WTC11 (cell line): Measurements from ENCODE around the gene MNT. TPM values are rescaled to one million over a fixed set of nuclear protein-coding genes. Genes with fewer than 3 reads are reported as not detected.

Source experiments
- ATAC-seq: fragments of 200-7000 bp; cut with Tn5 transposase; 2 replicates; pipeline ENCODE4 v1.10.0; 2021; ENCODE audit warnings: mild to moderate bottlenecking, moderate library complexity
- CTCF ChIA-PET: fragments of 300-600 bp; sonication (Branson Sonifier 250); formaldehyde crosslinking; loops from one replicate; lab custom pipeline; 2021; ENCODE audit warnings: antibody characterized with exemption; lab: Charles Lee
- POLR2A ChIA-PET: fragments of 350-600 bp; sonication (Branson Sonifier 250); formaldehyde crosslinking; loops from one replicate; lab custom pipeline; 2021; ENCODE audit warnings: antibody characterized with exemption; lab: Charles Lee
- DNase-seq: peaks from one replicate; pipeline ENCODE4 v3.0.0; 2021; ENCODE audit warnings: low spot score
- H3K27ac Mint-ChIP-seq: 2 replicates; pipeline ENCODE4 v1.8.0; 2021; ENCODE audit warnings: mixed read lengths
- H3K27me3 Mint-ChIP-seq: 2 replicates; pipeline ENCODE4 v1.8.0; 2021; ENCODE audit warnings: low read depth, mild to moderate bottlenecking, moderate library complexity, mixed read lengths
- H3K36me3 Mint-ChIP-seq: 2 replicates; pipeline ENCODE4 v1.8.0; 2021; ENCODE audit warnings: mixed read lengths
- H3K4me1 Mint-ChIP-seq: 2 replicates; pipeline ENCODE4 v1.8.0; 2022; ENCODE audit warnings: mixed read lengths
- H3K4me3 Mint-ChIP-seq: 2 replicates; pipeline ENCODE4 v1.8.0; 2021; ENCODE audit warnings: mild to moderate bottlenecking, moderate library complexity, mixed read lengths
- H3K9me3 Mint-ChIP-seq: 2 replicates; pipeline ENCODE4 v1.8.0; 2021; ENCODE audit warnings: mixed read lengths
- ARID4B ChIP-seq: sonication (generic); formaldehyde crosslinking; IDR thresholded peaks from 2 replicates; pipeline ENCODE4 v1.8.0; 2023; ENCODE audit warnings: missing genetic modification reagents, mild to moderate bottlenecking, borderline replicate concordance
- CTCF ChIP-seq: fragments of 200-600 bp; IDR thresholded peaks from 2 replicates; pipeline ENCODE4 v1.8.0; 2022; ENCODE audit warnings: antibody characterized with exemption
- E2F4 ChIP-seq: sonication (generic); formaldehyde crosslinking; IDR thresholded peaks from 2 replicates; pipeline ENCODE4 v1.8.1; 2022; ENCODE audit warnings: low read depth, mild to moderate bottlenecking, moderate library complexity, missing genetic modification reagents, borderline replicate concordance
- E2F5 ChIP-seq: sonication (generic); formaldehyde crosslinking; IDR thresholded peaks from 2 replicates; pipeline ENCODE4 v1.8.1; 2022; ENCODE audit warnings: mild to moderate bottlenecking, moderate library complexity, missing genetic modification reagents
- ETV6 ChIP-seq: sonication (generic); formaldehyde crosslinking; IDR thresholded peaks from 2 replicates; pipeline ENCODE4 v1.8.1; 2022; ENCODE audit warnings: mild to moderate bottlenecking, missing genetic modification reagents
- FOXK1 ChIP-seq: sonication (generic); formaldehyde crosslinking; IDR thresholded peaks from 2 replicates; pipeline ENCODE4 v1.8.0; 2022; ENCODE audit warnings: mild to moderate bottlenecking, moderate library complexity, missing genetic modification reagents
- FOXP1 ChIP-seq: sonication (generic); formaldehyde crosslinking; IDR thresholded peaks from 2 replicates; pipeline ENCODE4 v1.8.0; 2022; ENCODE audit warnings: missing genetic modification reagents, mild to moderate bottlenecking, moderate library complexity, borderline replicate concordance
- FOXP4 ChIP-seq: sonication (generic); formaldehyde crosslinking; IDR thresholded peaks from 2 replicates; pipeline ENCODE4 v1.8.0; 2022; ENCODE audit warnings: mild to moderate bottlenecking, missing genetic modification reagents
- GTF2I ChIP-seq: fragments of 250-450 bp; sonication (Bioruptor Pico); conservative IDR thresholded peaks from 2 replicates; pipeline ENCODE4 v1.4.0; 2021; ENCODE audit warnings: mild to moderate bottlenecking
- IRF1 ChIP-seq: sonication (generic); formaldehyde crosslinking; IDR thresholded peaks from 2 replicates; pipeline ENCODE4 v1.8.0; 2023; ENCODE audit warnings: missing genetic modification reagents
- SMAD3 ChIP-seq: sonication (generic); formaldehyde crosslinking; IDR thresholded peaks from 2 replicates; pipeline ENCODE4 v1.8.0; 2022; ENCODE audit warnings: missing genetic modification reagents, mild to moderate bottlenecking, borderline replicate concordance
- TEAD1 ChIP-seq: sonication (generic); formaldehyde crosslinking; IDR thresholded peaks from 2 replicates; pipeline ENCODE4 v1.8.0; 2022; ENCODE audit warnings: mild to moderate bottlenecking, missing genetic modification reagents
- ZNF121 ChIP-seq: sonication (generic); formaldehyde crosslinking; IDR thresholded peaks from 2 replicates; pipeline ENCODE4 v1.8.0; 2023; ENCODE audit warnings: missing genetic modification reagents
- ZNF219 ChIP-seq: sonication (generic); formaldehyde crosslinking; IDR thresholded peaks from 2 replicates; pipeline ENCODE4 v1.8.0; 2023; ENCODE audit warnings: missing genetic modification reagents, mild to moderate bottlenecking, borderline replicate concordance
- ZNF232 ChIP-seq: sonication (generic); formaldehyde crosslinking; IDR thresholded peaks from 2 replicates; pipeline ENCODE4 v1.8.0; 2022; ENCODE audit warnings: mild to moderate bottlenecking, missing genetic modification reagents
- total RNA-seq: library from RNA; stranded (reverse); gene quantifications from 3 replicates; pipeline ENCODE4 v1.2.3, GENCODE V29; 2021

MNT gene
- total RNA-seq, 1 experiment from 2014 or later = 21.6 TPM

- peak overlapping the region; percentile 84 for H3K27ac Mint-ChIP-seq
- H3K27me3 Mint-ChIP-seq = no peaks in the 10 kb centered on the region
- no peaks in the 10 kb centered on the region for H3K9me3 Mint-ChIP-seq
- H3K4me1 Mint-ChIP-seq = peaks cover 33% of the 10 kb centered on the region
- DNase-seq = no peak
- peaks cover 39% of the 10 kb centered on the region for H3K36me3 Mint-ChIP-seq
- TF ChIP-seq E2F4 (CRISPR knock-in tag) = no peak
- no peak for TF ChIP-seq ARID4B (CRISPR knock-in tag)
- TF ChIP-seq, all 79 proteins: peak for 0
- no peak overlapping the region for H3K4me3 Mint-ChIP-seq
- ChIA-PET CTCF (interaction anchor here (1.8 to 4.5 kb wide), 3 partner anchors 18 to 51 kb away, joined by 9 to 29 read pairs (median 13); no protein-coding TSS in a partner anchor), POLR2A (interaction anchor here (0.6 kb wide), 1 partner anchor 11 kb away, joined by 4 read pairs; no protein-coding TSS in a partner anchor)
- ATAC-seq = peak; percentile 34
Measured at GRCh38 chr17:2433696-2434095, 32.8 kb upstream of the MNT start.

- peak overlapping the region; percentile 46; the same call in 1 of the 2 replicates for H3K27ac Mint-ChIP-seq
- peaks cover 29% of the 10 kb centered on the region for H3K36me3 Mint-ChIP-seq
- H3K4me1 Mint-ChIP-seq = no peaks in the 10 kb centered on the region
- H3K9me3 Mint-ChIP-seq = no peaks in the 10 kb centered on the region
- no peak for DNase-seq
- H3K4me3 Mint-ChIP-seq = no peak overlapping the region
- POLR2A ChIA-PET = no interaction called here
- CTCF ChIA-PET = interaction anchor here (0.6 to 2.0 kb wide), 3 partner anchors 12 to 46 kb away, joined by 3 to 7 read pairs (median 3); no protein-coding TSS in a partner anchor
- TF ChIP-seq CTCF = no peak
- TF ChIP-seq FOXP1 = no peak
- no peak for TF ChIP-seq TEAD1 (CRISPR knock-in tag)
- TF ChIP-seq ZNF219 (CRISPR knock-in tag) = no peak
- TF ChIP-seq E2F5 (CRISPR knock-in tag) = no peak
- no peak for TF ChIP-seq GTF2I (CRISPR knock-in tag)
- TF ChIP-seq ZNF121 (CRISPR knock-in tag) = no peak
- TF ChIP-seq SMAD3 = no peak
- TF ChIP-seq ETV6 (CRISPR knock-in tag) = no peak
- no peak for TF ChIP-seq IRF1
- TF ChIP-seq FOXP4 = no peak
- TF ChIP-seq FOXK1 = no peak
- TF ChIP-seq ZNF232 = no peak
- no peak for ATAC-seq
- H3K27me3 Mint-ChIP-seq = no peaks in the 10 kb centered on the region
Measured at GRCh38 chr17:2427910-2428309, 27.1 kb upstream of the MNT start.
